Neural crest cell (in vitro differentiated cells): Measurements from ENCODE around the gene MACROD1. TPM values are rescaled to one million over a fixed set of nuclear protein-coding genes. Genes with fewer than 3 reads are reported as not detected.
A peak's percentile ranks its signal among the peaks of the same experiment; 100 is the strongest.

ENCODE experiments used
- DNase-seq: peaks from one replicate; pipeline ENCODE4 v3.0.0; 2021; ENCODE audit warnings: low read depth, mixed read lengths, low spot score
- H3K27ac Mint-ChIP-seq: one replicate; pipeline ENCODE4 v1.8.0; 2021; ENCODE audit warnings: mild to moderate bottlenecking, mixed read lengths; ENCODE audit not compliant: unreplicated experiment
- H3K27me3 Mint-ChIP-seq: 2 replicates; pipeline ENCODE4 v1.8.0; 2021; ENCODE audit warnings: low read depth, mild to moderate bottlenecking, mixed read lengths
- H3K36me3 Mint-ChIP-seq: 2 replicates; pipeline ENCODE4 v1.8.0; 2021; ENCODE audit warnings: low read depth, mild to moderate bottlenecking, mixed read lengths
- H3K4me1 Mint-ChIP-seq: 2 replicates; pipeline ENCODE4 v1.8.0; 2021; ENCODE audit warnings: mixed read lengths
- H3K4me3 Mint-ChIP-seq: one replicate; pipeline ENCODE4 v1.8.0; 2021; ENCODE audit warnings: mild to moderate bottlenecking, mixed read lengths
- H3K9me3 Mint-ChIP-seq: 2 replicates; pipeline ENCODE4 v1.8.0; 2021; ENCODE audit warnings: mixed read lengths
- CTCF ChIP-seq: fragments of 200-600 bp; sonication (generic); conservative IDR thresholded peaks from 2 replicates; pipeline ENCODE4 v1.5.0; 2021; ENCODE audit warnings: antibody characterized with exemption, mild to moderate bottlenecking
- total RNA-seq: library from RNA; stranded (reverse); gene quantifications from 2 replicates; pipeline ENCODE4 v1.2.1, GENCODE V29; 2021

Gene MACROD1
- total RNA-seq, 1 donor from 2014 or later: 26.1 TPM

GRCh38 chr11:64029773-64030172, 136.1 kb downstream of the MACROD1 start:
- DNase-seq: no peak
- TF ChIP-seq CTCF: no peak
- Mint-ChIP-seq H3K27me3 (peaks cover 24% of the 10 kb centered on the region), H3K27ac (no peak overlapping the region), H3K4me3 (peak overlapping the region; percentile 59), H3K4me1 (peaks cover 49% of the 10 kb centered on the region), H3K9me3 (no peaks in the 10 kb centered on the region), H3K36me3 (no peaks in the 10 kb centered on the region)

GRCh38 chr11:64028398-64029115, 137.4 kb downstream of the MACROD1 start:
- Mint-ChIP-seq H3K4me1 (peaks cover 46% of the 10 kb centered on the region), H3K4me3 (no peak overlapping the region), H3K9me3 (no peaks in the 10 kb centered on the region), H3K36me3 (no peaks in the 10 kb centered on the region), H3K27ac (no peak overlapping the region), H3K27me3 (peaks cover 13% of the 10 kb centered on the region)
- no peak for TF ChIP-seq CTCF
- peak; percentile 76 for DNase-seq

GRCh38 chr11:64027651-64028397, 138.1 kb downstream of the MACROD1 start:
- Mint-ChIP-seq H3K4me1 (peaks cover 47% of the 10 kb centered on the region), H3K36me3 (no peaks in the 10 kb centered on the region), H3K27ac (no peak overlapping the region), H3K4me3 (peak overlapping the region; percentile 75), H3K27me3 (peaks cover 10% of the 10 kb centered on the region), H3K9me3 (no peaks in the 10 kb centered on the region)
- no peak for TF ChIP-seq CTCF
- no peak for DNase-seq

- Mint-ChIP-seq H3K27ac (peak overlapping the region; percentile 92), H3K4me3 (peak overlapping the region; percentile 75), H3K36me3 (no peaks in the 10 kb centered on the region), H3K9me3 (no peaks in the 10 kb centered on the region), H3K27me3 (peaks cover 6% of the 10 kb centered on the region), H3K4me1 (peaks cover 54% of the 10 kb centered on the region)
- TF ChIP-seq CTCF: no peak
- no peak for DNase-seq
Observed at GRCh38 chr11:64026575-64027205, 139.2 kb downstream of the MACROD1 start.

GRCh38 chr11:64025205-64025604, 140.7 kb downstream of the MACROD1 start:
- H3K4me1 Mint-ChIP-seq: peaks cover 50% of the 10 kb centered on the region
- DNase-seq: no peak
- peak overlapping the region; percentile 38 for H3K4me3 Mint-ChIP-seq
- TF ChIP-seq CTCF: no peak
- peak overlapping the region; percentile 75 for H3K27ac Mint-ChIP-seq
- peaks cover 6% of the 10 kb centered on the region for H3K27me3 Mint-ChIP-seq
- H3K36me3 Mint-ChIP-seq: no peaks in the 10 kb centered on the region
- H3K9me3 Mint-ChIP-seq: no peaks in the 10 kb centered on the region
